Right atrium auricular region (tissue), 2 donors: Measurements from ENCODE around the gene SUMF1. TPM values are rescaled to one million over a fixed set of nuclear protein-coding genes. Genes with fewer than 3 reads are reported as not detected.

Experiments used
- DNase-seq: peaks from one replicate; pipeline ENCODE4 v3.0.0-alpha.2; 2019; ENCODE audit warnings: low spot score
- H3K27ac ChIP-seq, 2 donors: fragments of 200-600 bp; sonication (generic); 1 replicate in 1 of 2; 2 replicates in 1 of 2; pipeline ENCODE4 v1.5.1; 2016 to 2019
- H3K27me3 ChIP-seq, 2 donors: fragments of 200-600 bp; sonication (generic); one replicate each; pipeline versions ENCODE4 v1.5.1 to v1.6.0; 2017 to 2019
- H3K36me3 ChIP-seq: fragments of 200-600 bp; sonication (generic); one replicate; pipeline ENCODE4 v1.5.1; 2016
- H3K4me1 ChIP-seq, 2 donors: fragments of 200-600 bp; sonication (generic); one replicate each; pipeline versions ENCODE4 v1.5.1 to v1.6.0; 2017 to 2019
- H3K4me3 ChIP-seq, 2 donors: fragments of 200-600 bp; sonication (generic); 1 replicate in 1 of 2; 2 replicates in 1 of 2; pipeline ENCODE4 v1.5.1; 2017 to 2019; ENCODE audit warnings: mild to moderate bottlenecking in 1 of 2, moderate library complexity in 1 of 2
- H3K9me3 ChIP-seq, 2 donors: fragments of 200-600 bp; sonication (generic); one replicate each; pipeline ENCODE4 v1.5.1; 2019
- total RNA-seq, 2 donors: library from RNA; depleted of rRNA; stranded (reverse); fragments of >200 nt; gene quantifications; one replicate each; pipeline ENCODE4 v1.1.0, GENCODE V29; 2016
- TF ChIP-seq, protein P1 (sequence below), 2 donors: fragments of 200-600 bp; sonication (generic); IDR thresholded peaks; one replicate each; pipeline ENCODE4 v1.5.1; 2019; ENCODE audit warnings: antibody characterized with exemption in 2 of 2

SUMF1 gene
- total RNA-seq, 2 donors from 2014 or later, result 12.1 to 22.6 TPM

DNA sequence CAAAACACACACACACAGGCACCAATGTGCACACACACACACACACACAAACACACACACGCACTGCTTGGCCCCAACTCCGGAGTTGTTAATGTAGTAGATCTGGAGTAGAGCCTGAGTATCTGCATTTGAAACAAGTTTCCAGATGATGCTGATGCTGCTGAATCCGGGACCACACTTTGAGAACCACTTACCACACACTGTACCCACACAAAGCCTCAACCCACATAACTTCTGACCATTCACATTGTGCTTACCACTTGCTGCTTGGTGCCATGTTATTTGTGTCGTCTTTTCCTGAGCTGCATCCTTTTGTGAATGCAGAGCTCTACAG, 127.0 kb downstream of the SUMF1 start:
- no peak overlapping the region for H3K27ac ChIP-seq
- no peaks in the 10 kb centered on the region for H3K9me3 ChIP-seq
- H3K27me3 ChIP-seq, result no peaks in the 10 kb centered on the region
- H3K4me3 ChIP-seq, result no peak overlapping the region
- no peak for DNase-seq
- no peaks in the 10 kb centered on the region for H3K36me3 ChIP-seq
- TF ChIP-seq, protein P1, sequence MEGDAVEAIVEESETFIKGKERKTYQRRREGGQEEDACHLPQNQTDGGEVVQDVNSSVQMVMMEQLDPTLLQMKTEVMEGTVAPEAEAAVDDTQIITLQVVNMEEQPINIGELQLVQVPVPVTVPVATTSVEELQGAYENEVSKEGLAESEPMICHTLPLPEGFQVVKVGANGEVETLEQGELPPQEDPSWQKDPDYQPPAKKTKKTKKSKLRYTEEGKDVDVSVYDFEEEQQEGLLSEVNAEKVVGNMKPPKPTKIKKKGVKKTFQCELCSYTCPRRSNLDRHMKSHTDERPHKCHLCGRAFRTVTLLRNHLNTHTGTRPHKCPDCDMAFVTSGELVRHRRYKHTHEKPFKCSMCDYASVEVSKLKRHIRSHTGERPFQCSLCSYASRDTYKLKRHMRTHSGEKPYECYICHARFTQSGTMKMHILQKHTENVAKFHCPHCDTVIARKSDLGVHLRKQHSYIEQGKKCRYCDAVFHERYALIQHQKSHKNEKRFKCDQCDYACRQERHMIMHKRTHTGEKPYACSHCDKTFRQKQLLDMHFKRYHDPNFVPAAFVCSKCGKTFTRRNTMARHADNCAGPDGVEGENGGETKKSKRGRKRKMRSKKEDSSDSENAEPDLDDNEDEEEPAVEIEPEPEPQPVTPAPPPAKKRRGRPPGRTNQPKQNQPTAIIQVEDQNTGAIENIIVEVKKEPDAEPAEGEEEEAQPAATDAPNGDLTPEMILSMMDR (IDR thresholded peaks at IDR 0.05), result no peak
- peaks cover 0 to 14% of the 10 kb centered on the region in 2 donors for H3K4me1 ChIP-seq

DNA sequence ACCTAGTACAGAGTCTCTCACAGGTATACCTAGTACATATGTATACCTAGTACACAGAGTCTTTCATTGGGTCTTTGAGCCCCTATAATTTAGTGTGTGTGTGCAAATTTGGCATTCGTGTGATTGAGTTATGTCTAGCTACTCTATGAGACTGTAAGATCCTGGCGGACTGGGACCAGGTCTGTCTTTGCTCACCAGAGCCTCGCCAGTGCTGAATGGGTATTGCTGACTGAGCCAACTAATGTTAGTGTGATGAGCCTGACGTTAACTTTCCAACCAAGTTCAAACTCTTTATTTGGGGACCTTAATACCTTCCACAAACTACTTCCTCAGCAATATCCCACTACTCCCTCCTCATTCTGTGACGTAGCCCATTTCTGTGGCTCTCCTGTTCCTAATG, 128.3 kb downstream of the SUMF1 start:
- no peak for DNase-seq
- H3K4me3 ChIP-seq, result no peak overlapping the region
- H3K9me3 ChIP-seq, result no peaks in the 10 kb centered on the region
- TF ChIP-seq, protein P1 (IDR thresholded peaks at IDR 0.05), result no peak
- H3K27ac ChIP-seq, result no peak overlapping the region
- H3K4me1 ChIP-seq, result peaks cover 0 to 14% of the 10 kb centered on the region in 2 donors
- H3K27me3 ChIP-seq, result no peaks in the 10 kb centered on the region
- H3K36me3 ChIP-seq, result no peaks in the 10 kb centered on the region

DNA sequence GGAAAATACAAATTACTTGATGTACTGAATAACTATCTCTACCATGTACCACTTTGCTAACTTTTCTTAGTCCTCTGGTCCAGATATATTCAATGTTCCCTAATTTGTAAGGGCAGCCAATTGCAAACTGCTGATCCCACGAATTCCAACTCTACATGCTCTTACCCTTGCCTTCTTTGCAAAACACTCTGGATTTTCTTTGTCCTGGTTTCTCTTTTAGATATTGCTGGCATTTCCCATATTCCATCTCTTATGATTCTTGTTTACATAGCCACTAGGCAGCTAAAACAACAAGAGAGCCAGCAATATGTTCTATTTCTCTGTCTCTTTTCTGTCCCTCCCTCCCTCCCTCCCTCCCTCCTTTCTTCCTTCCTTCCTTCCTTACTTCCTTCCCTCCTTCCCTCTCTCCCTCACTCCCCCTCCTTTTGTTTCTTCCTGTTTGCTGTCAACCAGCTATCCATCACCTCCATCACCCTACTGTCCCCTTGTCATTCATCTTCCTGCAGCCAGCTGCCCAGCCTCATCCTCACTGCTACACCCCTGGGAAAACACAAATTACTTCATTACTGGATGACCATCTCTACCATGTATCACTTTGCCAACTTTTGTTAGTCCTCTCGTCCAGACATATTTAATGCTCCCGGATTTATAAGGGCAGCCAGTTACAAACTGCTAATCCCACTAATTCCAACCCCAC, 130.1 kb downstream of the SUMF1 start:
- Histone ChIP-seq H3K27ac (no peak overlapping the region), H3K4me1 (peaks cover 0 to 14% of the 10 kb centered on the region in 2 donors), H3K9me3 (no peaks in the 10 kb centered on the region), H3K27me3 (no peaks in the 10 kb centered on the region), H3K36me3 (no peaks in the 10 kb centered on the region), H3K4me3 (no peak overlapping the region)
- TF ChIP-seq, protein P1 (IDR thresholded peaks at IDR 0.05), result no peak
- no peak for DNase-seq

DNA sequence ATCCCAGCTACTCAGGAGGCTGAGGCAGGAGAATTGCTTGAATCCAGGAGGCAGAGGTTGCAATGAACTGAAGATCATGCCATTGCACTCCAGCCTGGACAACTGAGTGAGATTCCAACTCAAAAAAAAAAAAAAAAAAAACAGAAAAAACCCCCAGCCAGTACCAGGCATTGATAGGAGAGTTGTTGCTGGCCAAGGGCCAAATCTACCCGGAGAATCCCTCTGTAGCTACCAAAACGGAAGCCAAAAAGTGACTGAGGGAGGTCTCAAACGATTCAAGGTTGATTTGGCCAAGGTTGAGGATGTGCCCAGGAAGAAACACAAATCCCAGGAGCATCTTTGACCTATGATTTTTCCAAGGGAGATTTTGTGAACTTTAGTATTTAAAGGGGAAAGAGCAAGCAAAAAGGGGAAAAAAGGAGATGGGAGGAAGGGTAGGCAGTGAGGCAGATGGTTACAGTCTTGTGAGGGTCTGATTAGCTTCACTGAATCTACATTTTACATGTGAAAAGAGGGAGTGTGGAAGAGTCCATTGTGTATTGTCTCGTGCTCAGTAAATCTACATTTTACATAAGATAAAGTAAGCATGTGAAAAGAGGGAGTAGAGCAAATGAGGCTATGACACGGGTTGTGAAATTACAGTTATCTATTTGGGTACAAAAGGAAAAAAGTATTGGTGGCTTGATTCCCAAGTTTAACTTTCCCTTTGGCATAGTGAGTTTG, 131.1 kb downstream of the SUMF1 start:
- no peaks in the 10 kb centered on the region for H3K36me3 ChIP-seq
- DNase-seq, result no peak
- H3K4me3 ChIP-seq, result no peak overlapping the region
- TF ChIP-seq, protein P1 (IDR thresholded peaks at IDR 0.05), result no peak
- H3K9me3 ChIP-seq, result no peaks in the 10 kb centered on the region
- peaks cover 0 to 10% of the 10 kb centered on the region in 2 donors for H3K4me1 ChIP-seq
- H3K27ac ChIP-seq, result no peak overlapping the region
- H3K27me3 ChIP-seq, result no peaks in the 10 kb centered on the region

DNA sequence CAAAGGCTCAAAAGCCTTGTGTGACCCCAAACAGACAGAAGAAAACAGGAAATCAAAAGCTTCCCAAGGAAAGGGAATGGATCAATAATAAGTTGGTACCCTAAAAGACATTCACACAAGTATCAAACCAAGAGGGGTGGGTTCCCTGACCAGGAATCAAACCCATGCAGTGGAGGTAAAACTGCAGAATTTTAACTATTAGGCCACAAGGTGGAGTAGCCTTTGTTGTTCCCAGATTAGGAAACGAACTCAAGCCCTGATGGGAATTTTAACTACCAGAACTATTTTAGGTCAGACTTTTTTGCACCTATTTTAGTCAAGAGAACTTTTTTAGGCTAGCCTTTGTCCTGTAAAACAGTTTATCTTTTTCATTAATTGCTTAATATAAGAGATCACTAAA, 132.5 kb downstream of the SUMF1 start:
- no peak for DNase-seq
- H3K9me3 ChIP-seq, result no peaks in the 10 kb centered on the region
- H3K4me1 ChIP-seq, result no peaks in the 10 kb centered on the region
- TF ChIP-seq, protein P1 (IDR thresholded peaks at IDR 0.05), result no peak
- H3K27ac ChIP-seq, result no peak overlapping the region
- no peaks in the 10 kb centered on the region for H3K27me3 ChIP-seq
- no peak overlapping the region for H3K4me3 ChIP-seq
- no peaks in the 10 kb centered on the region for H3K36me3 ChIP-seq
